Measurements from ENCODE around the gene ADAM10. TPM values are rescaled to one million over a fixed set of nuclear protein-coding genes. Genes with fewer than 3 reads are reported as not detected.

The ADAM10 gene
- total RNA-seq, 1 experiment from 2014 or later = 91.3 TPM

GRCh38 chr15:58736018-58736643, 13.4 kb downstream of the ADAM10 start:
- peaks cover 9% of the 10 kb centered on the region; the same call in 1 of the 2 replicates for H4K20me1 ChIP-seq (ENCODE audit: low read length)
- TF ChIP-seq CTCF (conservative IDR thresholded peaks at IDR 0.05; ENCODE audit: low read depth, low read length) (no peak), EZH2phosphoT487 (IDR thresholded peaks at IDR 0.05; ENCODE audit: borderline replicate concordance, low read length) (no peak), EZH2 (IDR thresholded peaks at IDR 0.05; ENCODE audit: low read length, unreplicated experiment) (no peak)
- ATAC-seq = no peak
- H3K9ac ChIP-seq (ENCODE audit: low read length) = no peak overlapping the region
- no peak overlapping the region for H3K4me2 ChIP-seq (ENCODE audit: low read length)
- ChIA-PET POLR2A (ENCODE audit: unreplicated experiment) (no interaction called here), CTCF (no interaction called here)
- no peaks in the 10 kb centered on the region for H3K9me2 ChIP-seq (replicated peaks; ENCODE audit: low read length)
- BruUV-seq (replicated peaks) = no TSS peak
- intact Hi-C loops (cut with micrococcal nuclease) = no loop called here
- H3F3A ChIP-seq (ENCODE audit: low read length, unreplicated experiment) = no peaks in the 10 kb centered on the region
- H3K36me3 ChIP-seq (ENCODE audit: low read depth, low read length) = no peaks in the 10 kb centered on the region
- H3K79me2 ChIP-seq (ENCODE audit: low read length) = peaks cover 91% of the 10 kb centered on the region
- H3K4me1 ChIP-seq (ENCODE audit: insufficient read depth, low read length) = peaks cover 15% of the 10 kb centered on the region
- H3K4me3 ChIP-seq (ENCODE audit: low read length) = no peak overlapping the region
- H2AFZ ChIP-seq (ENCODE audit: low read length) = no peak overlapping the region
- H3K9me3 ChIP-seq (ENCODE audit: low read length) = no peaks in the 10 kb centered on the region
- H3K27me3 ChIP-seq (ENCODE audit: low read length) = no peaks in the 10 kb centered on the region
- no peak for DNase-seq
- H3K27ac ChIP-seq (ENCODE audit: low read length) = no peak overlapping the region

- no peaks in the 10 kb centered on the region for H3F3A ChIP-seq (ENCODE audit: low read length, unreplicated experiment)
- intact Hi-C loops (cut with micrococcal nuclease) = loop anchor here (5.0 kb wide), 1 partner anchor 138 kb away; no protein-coding TSS in a partner anchor
- no peak overlapping the region for H3K27ac ChIP-seq (ENCODE audit: low read length)
- H3K4me2 ChIP-seq (ENCODE audit: low read length) = no peak overlapping the region
- DNase-seq (no peak), ATAC-seq (no peak)
- peaks cover 9% of the 10 kb centered on the region; the same call in 1 of the 2 replicates for H4K20me1 ChIP-seq (ENCODE audit: low read length)
- no peaks in the 10 kb centered on the region for H3K9me2 ChIP-seq (replicated peaks; ENCODE audit: low read length)
- no peak for TF ChIP-seq CTCF (conservative IDR thresholded peaks at IDR 0.05; ENCODE audit: low read depth, low read length)
- no peak for TF ChIP-seq EZH2phosphoT487 (IDR thresholded peaks at IDR 0.05; ENCODE audit: borderline replicate concordance, low read length)
- TF ChIP-seq EZH2 (IDR thresholded peaks at IDR 0.05; ENCODE audit: low read length, unreplicated experiment) = no peak
- CTCF ChIA-PET = interaction anchor here (0.6 kb wide), 1 partner anchor 507 kb away, joined by 3 read pairs; no protein-coding TSS in a partner anchor
- no peak overlapping the region for H2AFZ ChIP-seq (ENCODE audit: low read length)
- H3K79me2 ChIP-seq (ENCODE audit: low read length) = peaks cover 92% of the 10 kb centered on the region
- no peaks in the 10 kb centered on the region for H3K36me3 ChIP-seq (ENCODE audit: low read depth, low read length)
- no peaks in the 10 kb centered on the region for H3K9me3 ChIP-seq (ENCODE audit: low read length)
- BruUV-seq (replicated peaks) = no TSS peak
- no peaks in the 10 kb centered on the region for H3K27me3 ChIP-seq (ENCODE audit: low read length)
- H3K9ac ChIP-seq (ENCODE audit: low read length) = no peak overlapping the region
- H3K4me3 ChIP-seq (ENCODE audit: low read length) = no peak overlapping the region
- peaks cover 15% of the 10 kb centered on the region for H3K4me1 ChIP-seq (ENCODE audit: insufficient read depth, low read length)
- POLR2A ChIA-PET (ENCODE audit: unreplicated experiment) = no interaction called here
These were observed 14.6 kb downstream of the ADAM10 start for GRCh38 chr15:58734859-58735258.

GRCh38 chr15:58732625-58733363, 16.7 kb downstream of the ADAM10 start:
- intact Hi-C loops (cut with micrococcal nuclease) = loop anchor here (5.0 kb wide), 1 partner anchor 135 kb away; no protein-coding TSS in a partner anchor

More at GRCh38 chr15:58732625-58733363, 16.7 kb downstream of the ADAM10 start:
- TF ChIP-seq CTCF (conservative IDR thresholded peaks at IDR 0.05; ENCODE audit: low read depth, low read length) = no peak
- no peak for TF ChIP-seq EZH2phosphoT487 (IDR thresholded peaks at IDR 0.05; ENCODE audit: borderline replicate concordance, low read length)
- no peak for TF ChIP-seq EZH2 (IDR thresholded peaks at IDR 0.05; ENCODE audit: low read length, unreplicated experiment)
- Histone ChIP-seq H4K20me1 (ENCODE audit: low read length) (peaks cover 4% of the 10 kb centered on the region; the same call in 1 of the 2 replicates), H3F3A (ENCODE audit: low read length, unreplicated experiment) (no peaks in the 10 kb centered on the region), H3K79me2 (ENCODE audit: low read length) (peaks cover 96% of the 10 kb centered on the region), H3K4me1 (ENCODE audit: insufficient read depth, low read length) (peaks cover 7% of the 10 kb centered on the region; the same call in 1 of the 2 replicates), H3K36me3 (ENCODE audit: low read depth, low read length) (no peaks in the 10 kb centered on the region), H3K27ac (ENCODE audit: low read length) (no peak overlapping the region), H3K9me2 (replicated peaks; ENCODE audit: low read length) (no peaks in the 10 kb centered on the region), H3K4me3 (ENCODE audit: low read length) (no peak overlapping the region), H3K9me3 (ENCODE audit: low read length) (no peaks in the 10 kb centered on the region), H3K9ac (ENCODE audit: low read length) (no peak overlapping the region), H3K4me2 (ENCODE audit: low read length) (no peak overlapping the region), H3K27me3 (ENCODE audit: low read length) (no peaks in the 10 kb centered on the region), H2AFZ (ENCODE audit: low read length) (no peak overlapping the region)
- DNase-seq = no peak
- ATAC-seq = no peak
- ChIA-PET CTCF (no interaction called here), POLR2A (ENCODE audit: unreplicated experiment) (no interaction called here)
- no TSS peak for BruUV-seq (replicated peaks)

Measured in PC-3 (cell line).